Measurements from ENCODE around the gene CCDC24. TPM values are rescaled to one million over a fixed set of nuclear protein-coding genes. Genes with fewer than 3 reads are reported as not detected.
A peak's percentile ranks its signal among the peaks of the same experiment; 100 is the strongest.

Gene CCDC24
- total and polyA plus RNA-seq, 5 donors from 2014 or later = 0.18 to 1.8 (median 0.74) TPM

- no peak for ATAC-seq (ENCODE audit: low read depth in 2 of 2)
- peaks cover 23% of the 10 kb centered on the region for H3K36me3 ChIP-seq (ENCODE audit: control insufficient read depth, insufficient read depth, low read length)
- peaks cover 20% of the 10 kb centered on the region for H3K36me3 Mint-ChIP-seq
These were observed 17.4 kb upstream of the CCDC24 start for GRCh38 chr1:43973981-43974442.

GRCh38 chr1:43974443-43975248 is 16.8 kb upstream of the CCDC24 start, which contains the start of gene ATP6V0B:
Gene ATP6V0B, plus strand, starts transcription at chr1:43974960. Its CDS starts 81 bp downstream, at chr1:43975041.
- no peaks in the 10 kb centered on the region for H3K9me3 Mint-ChIP-seq
- peaks cover 51% of the 10 kb centered on the region for H3K4me1 ChIP-seq (ENCODE audit: control insufficient read depth, insufficient read depth, low read length, poor library complexity, severe bottlenecking)
- H3K36me3 Mint-ChIP-seq = peaks cover 20% of the 10 kb centered on the region

More at GRCh38 chr1:43973981-43974442, 17.4 kb upstream of the CCDC24 start:
- H3K27ac Mint-ChIP-seq = peak overlapping the region; percentile 95 to 98 (median 98)
- peaks cover 52% of the 10 kb centered on the region for H3K4me1 ChIP-seq (ENCODE audit: control insufficient read depth, insufficient read depth, low read length, poor library complexity, severe bottlenecking)
- no peak for DNase-seq
- no peaks in the 10 kb centered on the region for H3K27me3 ChIP-seq (ENCODE audit: control insufficient read depth, insufficient read depth, low read length)
- peak overlapping the region; percentile 91 to 96 (median 92) for H3K4me3 Mint-ChIP-seq
- no peaks in the 10 kb centered on the region for H3K9me3 Mint-ChIP-seq
- H3K4me3 ChIP-seq (ENCODE audit: low read depth, low read length) = peak overlapping the region; percentile 79
- H3K27me3 Mint-ChIP-seq = peaks cover 4% of the 10 kb centered on the region
- no peaks in the 10 kb centered on the region for H3K9me3 ChIP-seq (ENCODE audit: control insufficient read depth in 2 of 2, low read length in 2 of 2)
- H3K4me1 Mint-ChIP-seq = peaks cover 7 to 69% (median 40%) of the 10 kb centered on the region in 4 donors
- H3K27ac ChIP-seq (ENCODE audit: insufficient read depth, low read length, poor library complexity, severe bottlenecking) = peak overlapping the region; percentile 81

DNA sequence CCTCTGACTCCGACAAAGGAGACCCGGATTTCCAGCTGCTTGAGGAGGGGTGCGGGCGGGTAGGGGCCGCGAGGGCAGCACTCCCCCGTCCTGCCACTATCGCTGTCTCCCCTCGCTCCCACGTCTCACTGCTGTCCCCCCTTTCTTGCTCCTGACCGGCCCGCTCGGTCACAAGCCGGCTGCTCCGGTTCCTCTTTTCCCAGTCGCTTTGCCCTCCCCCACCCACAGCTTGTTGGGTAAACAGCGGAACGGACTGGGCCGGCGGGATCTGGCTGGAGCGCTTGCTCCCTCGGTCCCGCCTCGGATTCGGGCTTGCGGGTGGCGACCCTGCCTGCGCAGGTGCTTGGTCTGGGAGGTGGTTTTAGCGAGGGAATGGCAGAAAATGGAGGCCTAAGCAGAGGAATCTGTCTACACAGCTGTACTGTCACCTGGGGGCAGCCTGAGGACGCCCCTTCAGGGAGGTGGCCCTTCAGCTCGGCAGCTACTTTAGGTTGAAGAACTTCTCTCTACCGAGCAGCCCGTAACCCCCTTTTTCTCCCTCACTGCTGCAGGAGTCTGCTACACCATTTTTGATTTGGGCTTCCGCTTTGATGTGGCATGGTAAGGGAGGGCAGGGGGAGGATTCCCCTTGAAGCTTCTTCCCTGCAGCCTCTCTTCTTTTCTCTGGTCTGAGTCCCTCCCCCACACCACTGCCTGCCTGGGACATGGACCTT is 16.0 kb upstream of the CCDC24 start:
- H3K36me3 ChIP-seq (ENCODE audit: control insufficient read depth, insufficient read depth, low read length) = peaks cover 23% of the 10 kb centered on the region
- H3K4me1 ChIP-seq (ENCODE audit: control insufficient read depth, insufficient read depth, low read length, poor library complexity, severe bottlenecking) = peaks cover 49% of the 10 kb centered on the region
- H3K4me1 Mint-ChIP-seq = peaks cover 7 to 64% (median 30%) of the 10 kb centered on the region in 4 donors
- peak overlapping the region; percentile 78 for H3K4me3 ChIP-seq (ENCODE audit: low read depth, low read length)
- H3K9me3 Mint-ChIP-seq = peaks cover 0 to 1% (median 0%) of the 10 kb centered on the region in 7 donors
- peak overlapping the region; percentile 81 for H3K27ac ChIP-seq (ENCODE audit: insufficient read depth, low read length, poor library complexity, severe bottlenecking)
- peak overlapping the region; percentile 91 to 96 (median 92) for H3K4me3 Mint-ChIP-seq
- H3K36me3 Mint-ChIP-seq = peaks cover 18% of the 10 kb centered on the region
- no peaks in the 10 kb centered on the region for H3K9me3 ChIP-seq (ENCODE audit: control insufficient read depth in 2 of 2, low read length in 2 of 2)
- H3K27me3 ChIP-seq (ENCODE audit: control insufficient read depth, insufficient read depth, low read length) = no peaks in the 10 kb centered on the region
- ATAC-seq (ENCODE audit: low read depth in 2 of 2) = peak in 1 of 2 donors; percentile 1
- DNase-seq = peak; percentile 29 to 61 (median 52)
- peak overlapping the region; percentile 83 to 98 (median 84) for H3K27ac Mint-ChIP-seq
- no peaks in the 10 kb centered on the region for H3K27me3 Mint-ChIP-seq

More at GRCh38 chr1:43974443-43975248, 16.8 kb upstream of the CCDC24 start, which contains the start of gene ATP6V0B:
- Mint-ChIP-seq H3K4me1 (peaks cover 7 to 64% (median 35%) of the 10 kb centered on the region in 4 donors), H3K4me3 (peak within 1 kb of the TSS; percentile 91 to 96 (median 92)), H3K27me3 (no peaks in the 10 kb centered on the region), H3K27ac (peak within 1 kb of the TSS; percentile 95 to 98 (median 98))
- DNase-seq (peak; percentile 89 to 95 (median 92)), ATAC-seq (ENCODE audit: low read depth in 2 of 2) (peak; percentile 77 to 80)
- H3K27ac ChIP-seq (ENCODE audit: insufficient read depth, low read length, poor library complexity, severe bottlenecking) = peak within 1 kb of the TSS; percentile 81
- no peaks in the 10 kb centered on the region for H3K9me3 ChIP-seq (ENCODE audit: control insufficient read depth in 2 of 2, low read length in 2 of 2)
- H3K27me3 ChIP-seq (ENCODE audit: control insufficient read depth, insufficient read depth, low read length) = no peaks in the 10 kb centered on the region
- H3K36me3 ChIP-seq (ENCODE audit: control insufficient read depth, insufficient read depth, low read length) = peaks cover 23% of the 10 kb centered on the region
- peak within 1 kb of the TSS; percentile 79 for H3K4me3 ChIP-seq (ENCODE audit: low read depth, low read length)

- Histone ChIP-seq H3K27ac (ENCODE audit: insufficient read depth, low read length, poor library complexity, severe bottlenecking) (no peak overlapping the region), H3K27me3 (ENCODE audit: control insufficient read depth, insufficient read depth, low read length) (no peaks in the 10 kb centered on the region), H3K4me1 (ENCODE audit: control insufficient read depth, insufficient read depth, low read length, poor library complexity, severe bottlenecking) (peaks cover 42% of the 10 kb centered on the region), H3K36me3 (ENCODE audit: control insufficient read depth, insufficient read depth, low read length) (peaks cover 23% of the 10 kb centered on the region), H3K4me3 (ENCODE audit: low read depth, low read length) (peak overlapping the region; percentile 78), H3K9me3 (ENCODE audit: control insufficient read depth in 2 of 2, low read length in 2 of 2) (no peaks in the 10 kb centered on the region)
- Mint-ChIP-seq H3K9me3 (peaks cover 0 to 1% (median 0%) of the 10 kb centered on the region in 7 donors), H3K4me1 (peaks cover 7 to 61% (median 34%) of the 10 kb centered on the region in 4 donors), H3K4me3 (peak overlapping the region; percentile 91 to 96 (median 92)), H3K27ac (peak overlapping the region in 2 of 3 donors; percentile 83 to 84), H3K27me3 (no peaks in the 10 kb centered on the region), H3K36me3 (peaks cover 18% of the 10 kb centered on the region)
- ATAC-seq (ENCODE audit: low read depth in 2 of 2) (no peak), DNase-seq (no peak)
These were observed 15.4 kb upstream of the CCDC24 start for GRCh38 chr1:43976045-43976444.

DNA sequence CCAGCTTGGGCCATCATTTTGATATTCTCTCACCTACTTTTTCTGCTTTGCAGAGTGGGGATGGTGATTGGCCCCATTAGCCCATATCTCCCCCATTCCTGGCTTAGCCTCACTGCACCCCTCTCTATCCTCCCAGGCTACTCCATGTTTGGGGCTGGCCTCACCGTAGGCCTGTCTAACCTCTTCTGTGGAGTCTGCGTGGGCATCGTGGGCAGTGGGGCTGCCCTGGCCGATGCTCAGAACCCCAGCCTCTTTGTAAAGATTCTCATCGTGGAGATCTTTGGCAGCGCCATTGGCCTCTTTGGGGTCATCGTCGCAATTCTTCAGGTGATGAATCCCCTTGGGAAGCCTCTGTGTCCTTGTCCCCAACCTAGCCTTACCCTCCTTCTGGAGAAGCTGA is 14.5 kb upstream of the CCDC24 start:
- no peaks in the 10 kb centered on the region for H3K9me3 ChIP-seq (ENCODE audit: control insufficient read depth in 2 of 2, low read length in 2 of 2)
- no peak overlapping the region for H3K4me3 ChIP-seq (ENCODE audit: low read depth, low read length)
- peak overlapping the region; percentile 2 for H3K27ac ChIP-seq (ENCODE audit: insufficient read depth, low read length, poor library complexity, severe bottlenecking)
- no peak for ATAC-seq (ENCODE audit: low read depth in 2 of 2)
- peaks cover 42% of the 10 kb centered on the region for H3K4me1 ChIP-seq (ENCODE audit: control insufficient read depth, insufficient read depth, low read length, poor library complexity, severe bottlenecking)
- peaks cover 23% of the 10 kb centered on the region for H3K36me3 ChIP-seq (ENCODE audit: control insufficient read depth, insufficient read depth, low read length)
- no peak for DNase-seq
- H3K27me3 ChIP-seq (ENCODE audit: control insufficient read depth, insufficient read depth, low read length) = no peaks in the 10 kb centered on the region
- H3K27me3 Mint-ChIP-seq = no peaks in the 10 kb centered on the region
- H3K9me3 Mint-ChIP-seq = peaks cover 0 to 1% (median 0%) of the 10 kb centered on the region in 7 donors
- H3K4me3 Mint-ChIP-seq = peak overlapping the region; percentile 91 to 96 (median 92)
- peak overlapping the region in 1 of 3 donors; percentile 54 for H3K27ac Mint-ChIP-seq
- H3K36me3 Mint-ChIP-seq = peaks cover 18% of the 10 kb centered on the region
- H3K4me1 Mint-ChIP-seq = peaks cover 7 to 58% (median 34%) of the 10 kb centered on the region in 4 donors

DNA sequence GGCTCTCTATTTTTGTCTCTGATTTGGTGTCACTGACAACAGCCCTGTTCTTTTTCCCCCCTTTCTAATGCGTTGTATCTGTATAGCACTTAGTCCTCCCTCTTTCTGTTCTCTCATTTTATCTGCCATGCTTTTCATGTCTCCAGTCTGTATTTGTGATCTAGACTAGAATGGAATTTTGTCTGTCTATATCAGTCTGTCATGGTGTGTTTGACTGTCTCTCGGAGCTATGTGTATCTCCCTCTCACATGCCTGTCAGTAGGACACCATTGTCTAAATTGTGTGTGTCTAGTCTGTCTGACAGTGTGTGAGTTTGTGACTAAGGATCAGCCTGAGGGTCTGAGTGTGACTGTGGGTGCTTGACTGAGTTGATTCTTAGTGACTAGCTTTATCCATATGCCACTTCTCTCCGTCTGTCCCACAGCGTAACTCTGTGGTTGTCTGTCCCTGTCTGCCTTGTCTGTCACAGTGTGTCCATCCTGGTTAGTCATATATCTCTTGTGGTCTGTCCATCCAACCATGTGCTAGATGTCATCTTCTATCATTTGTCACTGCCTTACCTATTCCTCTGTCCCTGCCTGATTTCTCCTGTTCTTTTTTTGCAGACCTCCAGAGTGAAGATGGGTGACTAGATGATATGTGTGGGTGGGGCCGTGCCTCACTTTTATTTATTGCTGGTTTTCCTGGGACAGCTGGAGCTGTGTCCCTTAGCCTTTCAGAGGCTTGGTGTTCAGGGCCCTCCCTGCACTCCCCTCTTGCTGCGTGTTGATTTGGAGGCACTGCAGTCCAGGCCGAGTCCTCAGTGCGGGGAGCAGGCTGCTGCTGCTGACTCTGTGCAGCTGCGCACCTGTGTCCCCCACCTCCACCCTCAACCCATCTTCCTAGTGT is 13.8 kb upstream of the CCDC24 start:
- H3K4me3 Mint-ChIP-seq = peak overlapping the region; percentile 60 to 93 (median 92)
- Histone ChIP-seq H3K9me3 (ENCODE audit: control insufficient read depth in 2 of 2, low read length in 2 of 2) (no peaks in the 10 kb centered on the region), H3K4me1 (ENCODE audit: control insufficient read depth, insufficient read depth, low read length, poor library complexity, severe bottlenecking) (peaks cover 42% of the 10 kb centered on the region), H3K27ac (ENCODE audit: insufficient read depth, low read length, poor library complexity, severe bottlenecking) (no peak overlapping the region), H3K27me3 (ENCODE audit: control insufficient read depth, insufficient read depth, low read length) (no peaks in the 10 kb centered on the region), H3K36me3 (ENCODE audit: control insufficient read depth, insufficient read depth, low read length) (peaks cover 20% of the 10 kb centered on the region), H3K4me3 (ENCODE audit: low read depth, low read length) (peak overlapping the region; percentile 14)
- ATAC-seq (ENCODE audit: low read depth in 2 of 2) (no peak), DNase-seq (no peak)
- H3K4me1 Mint-ChIP-seq = peaks cover 7 to 58% (median 34%) of the 10 kb centered on the region in 4 donors
- peak overlapping the region; percentile 13 to 76 (median 54) for H3K27ac Mint-ChIP-seq
- H3K9me3 Mint-ChIP-seq = peaks cover 0 to 1% (median 0%) of the 10 kb centered on the region in 7 donors
- no peaks in the 10 kb centered on the region for H3K27me3 Mint-ChIP-seq
- peaks cover 18% of the 10 kb centered on the region for H3K36me3 Mint-ChIP-seq

DNA sequence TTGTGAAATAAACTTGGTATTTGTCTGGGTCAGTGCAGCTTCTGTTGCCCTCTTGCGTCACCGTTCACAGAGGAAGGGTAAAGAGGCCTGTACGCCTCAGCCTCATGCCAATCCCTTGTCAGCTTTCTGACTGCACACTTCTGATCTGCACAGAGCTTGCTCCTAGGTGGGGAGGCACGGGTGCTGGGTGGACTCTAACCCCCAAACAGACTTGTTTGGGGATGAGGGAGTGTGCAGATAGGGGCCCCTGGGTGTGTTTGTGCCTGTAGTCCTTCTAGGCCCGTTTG is 13.2 kb upstream of the CCDC24 start:
- H3K4me3 Mint-ChIP-seq = peak overlapping the region; percentile 89 to 93 (median 90)
- Histone ChIP-seq H3K36me3 (ENCODE audit: control insufficient read depth, insufficient read depth, low read length) (peaks cover 20% of the 10 kb centered on the region), H3K4me1 (ENCODE audit: control insufficient read depth, insufficient read depth, low read length, poor library complexity, severe bottlenecking) (peaks cover 42% of the 10 kb centered on the region), H3K4me3 (ENCODE audit: low read depth, low read length) (no peak overlapping the region), H3K27ac (ENCODE audit: insufficient read depth, low read length, poor library complexity, severe bottlenecking) (no peak overlapping the region), H3K27me3 (ENCODE audit: control insufficient read depth, insufficient read depth, low read length) (no peaks in the 10 kb centered on the region), H3K9me3 (ENCODE audit: control insufficient read depth in 2 of 2, low read length in 2 of 2) (no peaks in the 10 kb centered on the region)
- H3K4me1 Mint-ChIP-seq = peaks cover 7 to 63% (median 34%) of the 10 kb centered on the region in 4 donors
- peaks cover 0 to 1% (median 0%) of the 10 kb centered on the region in 7 donors for H3K9me3 Mint-ChIP-seq
- no peaks in the 10 kb centered on the region for H3K27me3 Mint-ChIP-seq
- ATAC-seq (ENCODE audit: low read depth in 2 of 2) (no peak), DNase-seq (no peak)
- H3K36me3 Mint-ChIP-seq = peaks cover 18% of the 10 kb centered on the region
- peak overlapping the region in 1 of 3 donors; percentile 76 for H3K27ac Mint-ChIP-seq
